ENCODE measurements around the gene RPS19.

DNA sequence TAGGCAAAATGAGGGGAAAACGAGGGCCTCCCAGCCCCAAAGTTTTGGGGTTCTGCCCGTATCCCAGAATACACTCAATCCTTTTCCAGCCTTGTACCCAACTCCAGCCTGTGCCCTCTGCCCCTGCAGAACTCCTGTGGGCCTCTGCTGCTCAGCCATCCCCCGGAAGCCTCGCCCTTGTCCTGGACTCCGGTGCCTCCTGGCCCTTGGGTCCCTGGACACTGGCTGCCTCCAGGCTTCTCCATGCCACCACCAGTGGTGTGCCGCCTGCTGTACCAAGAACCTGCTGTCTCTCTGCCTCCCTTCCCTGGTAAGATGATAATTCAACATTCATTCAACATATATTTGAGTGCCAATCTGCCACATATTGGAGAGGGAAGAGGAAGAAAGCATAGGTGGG lies 11.4 kb upstream of the RPS19 start:
- TF ChIP-seq, protein P1, sequence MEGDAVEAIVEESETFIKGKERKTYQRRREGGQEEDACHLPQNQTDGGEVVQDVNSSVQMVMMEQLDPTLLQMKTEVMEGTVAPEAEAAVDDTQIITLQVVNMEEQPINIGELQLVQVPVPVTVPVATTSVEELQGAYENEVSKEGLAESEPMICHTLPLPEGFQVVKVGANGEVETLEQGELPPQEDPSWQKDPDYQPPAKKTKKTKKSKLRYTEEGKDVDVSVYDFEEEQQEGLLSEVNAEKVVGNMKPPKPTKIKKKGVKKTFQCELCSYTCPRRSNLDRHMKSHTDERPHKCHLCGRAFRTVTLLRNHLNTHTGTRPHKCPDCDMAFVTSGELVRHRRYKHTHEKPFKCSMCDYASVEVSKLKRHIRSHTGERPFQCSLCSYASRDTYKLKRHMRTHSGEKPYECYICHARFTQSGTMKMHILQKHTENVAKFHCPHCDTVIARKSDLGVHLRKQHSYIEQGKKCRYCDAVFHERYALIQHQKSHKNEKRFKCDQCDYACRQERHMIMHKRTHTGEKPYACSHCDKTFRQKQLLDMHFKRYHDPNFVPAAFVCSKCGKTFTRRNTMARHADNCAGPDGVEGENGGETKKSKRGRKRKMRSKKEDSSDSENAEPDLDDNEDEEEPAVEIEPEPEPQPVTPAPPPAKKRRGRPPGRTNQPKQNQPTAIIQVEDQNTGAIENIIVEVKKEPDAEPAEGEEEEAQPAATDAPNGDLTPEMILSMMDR (IDR thresholded peaks at IDR 0.05; ENCODE audit: low read length), result no peak
- TF ChIP-seq EZH2 (IDR thresholded peaks at IDR 0.05; ENCODE audit: borderline replicate concordance, low read length), result no peak
